ENCODE data around the gene CHRNA1.

The CHRNA1 gene

DNA sequence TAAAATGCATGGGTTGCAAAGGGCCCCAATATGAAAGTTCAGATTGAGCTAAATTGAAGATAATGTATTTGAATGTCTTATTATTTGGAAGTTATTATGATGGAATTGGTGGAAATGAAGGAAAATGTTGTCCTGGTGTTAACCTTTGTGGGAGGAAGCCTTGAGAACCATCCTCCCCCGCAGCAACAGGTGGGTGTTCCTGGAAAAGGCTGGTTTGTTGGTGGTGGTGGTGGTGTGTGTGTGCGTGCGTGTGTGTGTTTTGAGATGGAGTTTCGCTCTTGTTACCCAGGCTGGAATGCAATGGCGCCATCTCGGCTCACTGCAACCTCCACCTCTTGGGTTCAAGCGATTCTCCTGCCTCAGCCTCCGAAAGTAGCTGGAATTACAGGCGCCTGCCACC, 36.2 kb downstream of the CHRNA1 start:
- TF ChIP-seq EZH2phosphoT487 (IDR thresholded peaks at IDR 0.05; ENCODE audit: borderline replicate concordance, low read length), result no peak
- TF ChIP-seq, protein P1, sequence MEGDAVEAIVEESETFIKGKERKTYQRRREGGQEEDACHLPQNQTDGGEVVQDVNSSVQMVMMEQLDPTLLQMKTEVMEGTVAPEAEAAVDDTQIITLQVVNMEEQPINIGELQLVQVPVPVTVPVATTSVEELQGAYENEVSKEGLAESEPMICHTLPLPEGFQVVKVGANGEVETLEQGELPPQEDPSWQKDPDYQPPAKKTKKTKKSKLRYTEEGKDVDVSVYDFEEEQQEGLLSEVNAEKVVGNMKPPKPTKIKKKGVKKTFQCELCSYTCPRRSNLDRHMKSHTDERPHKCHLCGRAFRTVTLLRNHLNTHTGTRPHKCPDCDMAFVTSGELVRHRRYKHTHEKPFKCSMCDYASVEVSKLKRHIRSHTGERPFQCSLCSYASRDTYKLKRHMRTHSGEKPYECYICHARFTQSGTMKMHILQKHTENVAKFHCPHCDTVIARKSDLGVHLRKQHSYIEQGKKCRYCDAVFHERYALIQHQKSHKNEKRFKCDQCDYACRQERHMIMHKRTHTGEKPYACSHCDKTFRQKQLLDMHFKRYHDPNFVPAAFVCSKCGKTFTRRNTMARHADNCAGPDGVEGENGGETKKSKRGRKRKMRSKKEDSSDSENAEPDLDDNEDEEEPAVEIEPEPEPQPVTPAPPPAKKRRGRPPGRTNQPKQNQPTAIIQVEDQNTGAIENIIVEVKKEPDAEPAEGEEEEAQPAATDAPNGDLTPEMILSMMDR (IDR thresholded peaks at IDR 0.05; ENCODE audit: low read depth, low read length, poor library complexity, severe bottlenecking), result no peak
- H3K4me1 ChIP-seq (ENCODE audit: control insufficient read depth, low read length), result no peaks in the 10 kb centered on the region
- no peak overlapping the region for H3K27ac ChIP-seq (ENCODE audit: low read depth, low read length)
- H3K9me3 ChIP-seq (ENCODE audit: control insufficient read depth, insufficient read depth, low read length), result no peaks in the 10 kb centered on the region
- no peak overlapping the region for H3K4me3 ChIP-seq (ENCODE audit: low read length)
- no peaks in the 10 kb centered on the region for H4K20me1 ChIP-seq (ENCODE audit: control insufficient read depth, insufficient read depth, low read depth, low read length)
- H3K9me2 ChIP-seq (replicated peaks; ENCODE audit: control insufficient read depth, low read length), result no peaks in the 10 kb centered on the region
- H3F3A ChIP-seq (ENCODE audit: control insufficient read depth, insufficient read depth), result no peaks in the 10 kb centered on the region
- peaks cover 16% of the 10 kb centered on the region for H3K27me3 ChIP-seq (ENCODE audit: control insufficient read depth, low read length)
- H3K79me2 ChIP-seq (ENCODE audit: control insufficient read depth, low read length), result no peaks in the 10 kb centered on the region
- H3K36me3 ChIP-seq (ENCODE audit: control insufficient read depth, low read length), result no peaks in the 10 kb centered on the region
- H3K4me2 ChIP-seq (ENCODE audit: low read length), result no peak overlapping the region

DNA sequence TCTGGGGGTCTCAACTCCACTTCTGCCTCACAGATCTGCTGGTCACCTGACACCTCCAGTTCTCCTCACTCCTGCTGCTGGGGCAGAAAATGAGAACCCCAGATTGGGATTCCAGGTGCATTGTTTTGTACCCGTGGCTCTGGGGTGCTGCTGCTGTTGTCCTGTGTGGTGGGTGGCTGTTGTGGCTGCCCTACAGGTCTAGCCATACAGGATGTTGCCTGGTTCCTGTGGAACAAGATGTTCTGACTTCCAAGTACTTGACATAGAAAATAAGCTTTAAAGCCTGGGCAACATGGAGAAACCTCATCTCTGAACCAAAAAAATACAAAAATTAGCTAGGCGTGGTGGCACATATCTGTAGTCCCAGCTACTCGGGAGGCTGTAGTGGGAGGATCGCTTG, 38.1 kb downstream of the CHRNA1 start:
- Histone ChIP-seq H4K20me1 (ENCODE audit: control insufficient read depth, insufficient read depth, low read depth, low read length) (no peaks in the 10 kb centered on the region), H3K9me3 (ENCODE audit: control insufficient read depth, insufficient read depth, low read length) (no peaks in the 10 kb centered on the region), H3K9me2 (replicated peaks; ENCODE audit: control insufficient read depth, low read length) (no peaks in the 10 kb centered on the region), H3K27ac (ENCODE audit: low read depth, low read length) (no peak overlapping the region), H3K79me2 (ENCODE audit: control insufficient read depth, low read length) (no peaks in the 10 kb centered on the region), H3K4me2 (ENCODE audit: low read length) (no peak overlapping the region), H3K4me1 (ENCODE audit: control insufficient read depth, low read length) (no peaks in the 10 kb centered on the region), H3K4me3 (ENCODE audit: low read length) (no peak overlapping the region), H3K36me3 (ENCODE audit: control insufficient read depth, low read length) (no peaks in the 10 kb centered on the region), H3K27me3 (ENCODE audit: control insufficient read depth, low read length) (peaks cover 16% of the 10 kb centered on the region), H3F3A (ENCODE audit: control insufficient read depth, insufficient read depth) (no peaks in the 10 kb centered on the region)
- TF ChIP-seq, protein P1 (IDR thresholded peaks at IDR 0.05; ENCODE audit: low read depth, low read length, poor library complexity, severe bottlenecking), result no peak
- no peak for TF ChIP-seq EZH2phosphoT487 (IDR thresholded peaks at IDR 0.05; ENCODE audit: borderline replicate concordance, low read length)

DNA sequence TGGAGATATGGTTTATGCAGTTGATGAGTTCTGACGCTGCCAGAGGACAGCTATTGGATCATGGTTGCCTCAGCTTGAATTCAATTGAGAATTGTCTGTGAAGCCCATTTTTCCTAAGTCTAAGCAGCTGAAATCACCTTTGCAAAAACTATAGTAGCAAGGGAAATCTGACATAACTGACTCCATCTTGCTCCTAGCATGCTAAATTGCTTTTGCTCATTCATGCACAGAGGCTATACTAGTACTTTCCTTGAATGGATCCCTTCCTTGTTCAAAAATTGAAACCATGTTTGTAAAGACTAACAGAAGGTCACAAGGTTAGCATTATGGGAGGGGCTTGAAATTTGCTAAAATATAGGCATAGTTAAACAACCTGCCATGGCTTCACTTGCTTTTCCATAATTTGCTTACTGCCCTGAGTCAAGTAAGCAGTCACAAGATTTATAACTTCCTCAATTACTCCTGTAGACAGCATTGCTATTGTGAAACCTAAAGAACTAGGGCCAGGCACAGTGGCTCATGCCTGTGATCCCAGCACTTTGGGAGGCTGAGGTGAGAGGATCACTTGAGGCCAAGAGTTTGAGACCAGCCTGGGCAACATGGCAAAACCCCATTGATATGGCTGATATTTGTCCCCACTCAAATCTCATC, 41.2 kb downstream of the CHRNA1 start:
- Histone ChIP-seq H3K4me3 (ENCODE audit: low read length) (no peak overlapping the region), H3F3A (ENCODE audit: control insufficient read depth, insufficient read depth) (no peaks in the 10 kb centered on the region), H3K4me1 (ENCODE audit: control insufficient read depth, low read length) (no peaks in the 10 kb centered on the region), H3K9me2 (replicated peaks; ENCODE audit: control insufficient read depth, low read length) (no peaks in the 10 kb centered on the region), H3K27ac (ENCODE audit: low read depth, low read length) (no peak overlapping the region), H3K79me2 (ENCODE audit: control insufficient read depth, low read length) (no peaks in the 10 kb centered on the region), H3K4me2 (ENCODE audit: low read length) (no peak overlapping the region), H4K20me1 (ENCODE audit: control insufficient read depth, insufficient read depth, low read depth, low read length) (no peaks in the 10 kb centered on the region), H3K27me3 (ENCODE audit: control insufficient read depth, low read length) (peaks cover 2% of the 10 kb centered on the region; the same call in 1 of the 2 replicates), H3K9me3 (ENCODE audit: control insufficient read depth, insufficient read depth, low read length) (no peaks in the 10 kb centered on the region), H3K36me3 (ENCODE audit: control insufficient read depth, low read length) (no peaks in the 10 kb centered on the region)
- TF ChIP-seq, protein P1 (IDR thresholded peaks at IDR 0.05; ENCODE audit: low read depth, low read length, poor library complexity, severe bottlenecking), result no peak
- TF ChIP-seq EZH2phosphoT487 (IDR thresholded peaks at IDR 0.05; ENCODE audit: borderline replicate concordance, low read length), result no peak

Data from DOHH2 (cell line).